HCT116 (cell line): ENCODE data around the gene RPRD1B.

Experiments used
- CTCF ChIP-seq, 3 experiments: fragments of 200-600 bp in 1 of 3; sonication (generic) in 1 of 3; IDR thresholded peaks in 2 of 3; conservative IDR thresholded peaks in 1 of 3; 2 replicates each; pipeline ENCODE4 v1.5.1; 2012 to 2017; ENCODE audit warnings: low read depth in 2 of 3, low read length in 2 of 3, antibody characterized with exemption in 1 of 3, borderline replicate concordance in 1 of 3, control low read depth in 1 of 3, mild to moderate bottlenecking in 1 of 3, mixed read lengths in 1 of 3, mixed run types in 1 of 3, moderate library complexity in 1 of 3; ENCODE audit not compliant: insufficient read depth in 1 of 3
- EZH2 ChIP-seq: fragments of 200-600 bp; sonication (generic); IDR thresholded peaks from 2 replicates; pipeline ENCODE4 v1.6.1; 2017; ENCODE audit warnings: antibody characterized with exemption, mixed run types
- POLR2A ChIP-seq: IDR thresholded peaks from 2 replicates; pipeline ENCODE4 v1.7.0; 2011; ENCODE audit warnings: borderline replicate concordance; ENCODE audit not compliant: insufficient read depth, insufficient read length; ENCODE audit errors: extremely low read depth
- POLR2AphosphoS5 ChIP-seq: IDR thresholded peaks from 2 replicates; pipeline ENCODE4 v1.6.1; 2011; ENCODE audit warnings: mild to moderate bottlenecking, low read depth, low read length, moderate library complexity
- TCF7L2 ChIP-seq: IDR thresholded peaks from 2 replicates; pipeline ENCODE4 v1.7.0; 2011; ENCODE audit warnings: borderline replicate concordance, inconsistent platforms; ENCODE audit not compliant: insufficient read depth, insufficient read length; ENCODE audit errors: extremely low read depth
- YY1 ChIP-seq: IDR thresholded peaks from 2 replicates; pipeline ENCODE4 v1.6.1; 2011; ENCODE audit warnings: low read length, low read depth, moderate library complexity, mild to moderate bottlenecking; ENCODE audit not compliant: insufficient replicate concordance; ENCODE audit errors: extremely low read depth
- ZNF274 ChIP-seq: fragments of 200-500 bp; sonication (Bioruptor generic); IDR thresholded peaks from 2 replicates; pipeline ENCODE4 v1.6.1; 2014; ENCODE audit warnings: mild to moderate bottlenecking, low read depth, low read length, inconsistent platforms
- TF ChIP-seq, protein P1 (sequence below): IDR thresholded peaks from 2 replicates; pipeline ENCODE4 v1.6.1; 2011; ENCODE audit warnings: mild to moderate bottlenecking, low read length, moderate library complexity; ENCODE audit not compliant: insufficient replicate concordance; ENCODE audit errors: extremely low read depth

DNA sequence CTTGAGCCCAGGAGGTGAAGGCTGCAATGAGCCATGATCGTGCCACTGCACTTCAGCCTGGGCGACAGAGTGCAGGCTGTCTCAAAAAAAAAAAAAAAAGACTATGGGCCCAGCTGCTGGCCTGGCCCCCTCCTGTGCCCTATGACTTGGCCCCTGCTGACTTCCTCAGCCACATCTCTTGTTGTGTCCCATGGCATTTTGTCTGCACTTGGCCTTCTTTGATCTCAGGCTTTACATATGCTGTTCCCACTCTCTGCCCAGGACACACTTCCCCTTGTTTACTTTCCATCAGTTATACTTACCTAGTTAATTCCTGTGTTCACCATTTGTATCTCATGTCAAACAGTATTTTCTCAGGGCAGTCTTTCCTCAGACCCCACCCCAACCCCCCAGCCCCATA, 44.5 kb downstream of the RPRD1B start:
- no peak for TF ChIP-seq POLR2A
- no peak for TF ChIP-seq CTCF (IDR thresholded peaks at IDR 0.05 in 2 of 3, conservative IDR thresholded peaks at IDR 0.05 in 1 of 3; ENCODE audit: borderline replicate concordance in 1 of 3, insufficient read depth in 1 of 3, low read depth in 2 of 3, low read length in 2 of 3)
- no peak for TF ChIP-seq ZNF274
- no peak for TF ChIP-seq YY1
- TF ChIP-seq EZH2, result no peak
- TF ChIP-seq POLR2AphosphoS5, result no peak
- TF ChIP-seq TCF7L2, result no peak
- TF ChIP-seq, protein P1, sequence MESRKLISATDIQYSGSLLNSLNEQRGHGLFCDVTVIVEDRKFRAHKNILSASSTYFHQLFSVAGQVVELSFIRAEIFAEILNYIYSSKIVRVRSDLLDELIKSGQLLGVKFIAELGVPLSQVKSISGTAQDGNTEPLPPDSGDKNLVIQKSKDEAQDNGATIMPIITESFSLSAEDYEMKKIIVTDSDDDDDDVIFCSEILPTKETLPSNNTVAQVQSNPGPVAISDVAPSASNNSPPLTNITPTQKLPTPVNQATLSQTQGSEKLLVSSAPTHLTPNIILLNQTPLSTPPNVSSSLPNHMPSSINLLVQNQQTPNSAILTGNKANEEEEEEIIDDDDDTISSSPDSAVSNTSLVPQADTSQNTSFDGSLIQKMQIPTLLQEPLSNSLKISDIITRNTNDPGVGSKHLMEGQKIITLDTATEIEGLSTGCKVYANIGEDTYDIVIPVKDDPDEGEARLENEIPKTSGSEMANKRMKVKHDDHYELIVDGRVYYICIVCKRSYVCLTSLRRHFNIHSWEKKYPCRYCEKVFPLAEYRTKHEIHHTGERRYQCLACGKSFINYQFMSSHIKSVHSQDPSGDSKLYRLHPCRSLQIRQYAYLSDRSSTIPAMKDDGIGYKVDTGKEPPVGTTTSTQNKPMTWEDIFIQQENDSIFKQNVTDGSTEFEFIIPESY, result no peak
